ENCODE measurements around the gene TRIM32. TPM values are rescaled to one million over a fixed set of nuclear protein-coding genes. Genes with fewer than 3 reads are reported as not detected.

The TRIM32 gene
- total RNA-seq, 1 experiment from 2014 or later = 17.5 TPM

DNA sequence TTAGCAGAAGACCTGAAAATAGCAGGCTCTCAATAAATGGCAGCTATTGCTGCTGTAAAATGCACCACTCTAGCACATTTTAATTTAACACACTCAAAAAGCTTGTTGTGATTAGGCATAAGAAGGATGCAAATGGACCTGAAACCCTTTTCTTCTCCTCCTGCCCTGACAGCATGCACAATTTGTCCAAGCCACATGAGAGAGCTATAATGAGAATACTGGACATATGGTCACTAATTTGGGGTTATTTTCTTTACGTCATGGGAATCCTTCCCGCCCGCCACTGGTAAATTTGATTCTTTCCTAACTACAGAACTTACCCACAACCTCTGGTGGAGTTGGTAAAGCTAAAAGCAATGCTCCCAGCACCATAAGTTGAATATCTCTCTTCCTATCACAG, 62.1 kb downstream of the TRIM32 start:
- no peak for DNase-seq (ENCODE audit: low spot score)
- H3K4me1 Mint-ChIP-seq = peaks cover 18% of the 10 kb centered on the region
- no peaks in the 10 kb centered on the region for H3K36me3 Mint-ChIP-seq
- H3K27me3 Mint-ChIP-seq (ENCODE audit: low read depth) = no peaks in the 10 kb centered on the region; the same call in 1 of the 2 replicates
- TF ChIP-seq, protein P1, sequence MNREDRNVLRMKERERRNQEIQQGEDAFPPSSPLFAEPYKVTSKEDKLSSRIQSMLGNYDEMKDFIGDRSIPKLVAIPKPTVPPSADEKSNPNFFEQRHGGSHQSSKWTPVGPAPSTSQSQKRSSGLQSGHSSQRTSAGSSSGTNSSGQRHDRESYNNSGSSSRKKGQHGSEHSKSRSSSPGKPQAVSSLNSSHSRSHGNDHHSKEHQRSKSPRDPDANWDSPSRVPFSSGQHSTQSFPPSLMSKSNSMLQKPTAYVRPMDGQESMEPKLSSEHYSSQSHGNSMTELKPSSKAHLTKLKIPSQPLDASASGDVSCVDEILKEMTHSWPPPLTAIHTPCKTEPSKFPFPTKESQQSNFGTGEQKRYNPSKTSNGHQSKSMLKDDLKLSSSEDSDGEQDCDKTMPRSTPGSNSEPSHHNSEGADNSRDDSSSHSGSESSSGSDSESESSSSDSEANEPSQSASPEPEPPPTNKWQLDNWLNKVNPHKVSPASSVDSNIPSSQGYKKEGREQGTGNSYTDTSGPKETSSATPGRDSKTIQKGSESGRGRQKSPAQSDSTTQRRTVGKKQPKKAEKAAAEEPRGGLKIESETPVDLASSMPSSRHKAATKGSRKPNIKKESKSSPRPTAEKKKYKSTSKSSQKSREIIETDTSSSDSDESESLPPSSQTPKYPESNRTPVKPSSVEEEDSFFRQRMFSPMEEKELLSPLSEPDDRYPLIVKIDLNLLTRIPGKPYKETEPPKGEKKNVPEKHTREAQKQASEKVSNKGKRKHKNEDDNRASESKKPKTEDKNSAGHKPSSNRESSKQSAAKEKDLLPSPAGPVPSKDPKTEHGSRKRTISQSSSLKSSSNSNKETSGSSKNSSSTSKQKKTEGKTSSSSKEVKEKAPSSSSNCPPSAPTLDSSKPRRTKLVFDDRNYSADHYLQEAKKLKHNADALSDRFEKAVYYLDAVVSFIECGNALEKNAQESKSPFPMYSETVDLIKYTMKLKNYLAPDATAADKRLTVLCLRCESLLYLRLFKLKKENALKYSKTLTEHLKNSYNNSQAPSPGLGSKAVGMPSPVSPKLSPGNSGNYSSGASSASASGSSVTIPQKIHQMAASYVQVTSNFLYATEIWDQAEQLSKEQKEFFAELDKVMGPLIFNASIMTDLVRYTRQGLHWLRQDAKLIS (CRISPR knock-in tag; IDR thresholded peaks at IDR 0.05; ENCODE audit: borderline replicate concordance) = no peak
- TF ChIP-seq SP1 (CRISPR knock-in tag; conservative IDR thresholded peaks at IDR 0.05) (no peak), ESRRA (CRISPR knock-in tag; IDR thresholded peaks at IDR 0.05; ENCODE audit: borderline replicate concordance) (no peak), ZNF232 (CRISPR knock-in tag; IDR thresholded peaks at IDR 0.05) (no peak), EMX1 (CRISPR knock-in tag; IDR thresholded peaks at IDR 0.05) (no peak), MYBL2 (CRISPR knock-in tag; IDR thresholded peaks at IDR 0.05) (no peak), FOXP1 (CRISPR knock-in tag; IDR thresholded peaks at IDR 0.05; ENCODE audit: borderline replicate concordance) (no peak), ZNF423 (CRISPR knock-in tag; IDR thresholded peaks at IDR 0.05) (no peak)
- TF ChIP-seq, protein P2, sequence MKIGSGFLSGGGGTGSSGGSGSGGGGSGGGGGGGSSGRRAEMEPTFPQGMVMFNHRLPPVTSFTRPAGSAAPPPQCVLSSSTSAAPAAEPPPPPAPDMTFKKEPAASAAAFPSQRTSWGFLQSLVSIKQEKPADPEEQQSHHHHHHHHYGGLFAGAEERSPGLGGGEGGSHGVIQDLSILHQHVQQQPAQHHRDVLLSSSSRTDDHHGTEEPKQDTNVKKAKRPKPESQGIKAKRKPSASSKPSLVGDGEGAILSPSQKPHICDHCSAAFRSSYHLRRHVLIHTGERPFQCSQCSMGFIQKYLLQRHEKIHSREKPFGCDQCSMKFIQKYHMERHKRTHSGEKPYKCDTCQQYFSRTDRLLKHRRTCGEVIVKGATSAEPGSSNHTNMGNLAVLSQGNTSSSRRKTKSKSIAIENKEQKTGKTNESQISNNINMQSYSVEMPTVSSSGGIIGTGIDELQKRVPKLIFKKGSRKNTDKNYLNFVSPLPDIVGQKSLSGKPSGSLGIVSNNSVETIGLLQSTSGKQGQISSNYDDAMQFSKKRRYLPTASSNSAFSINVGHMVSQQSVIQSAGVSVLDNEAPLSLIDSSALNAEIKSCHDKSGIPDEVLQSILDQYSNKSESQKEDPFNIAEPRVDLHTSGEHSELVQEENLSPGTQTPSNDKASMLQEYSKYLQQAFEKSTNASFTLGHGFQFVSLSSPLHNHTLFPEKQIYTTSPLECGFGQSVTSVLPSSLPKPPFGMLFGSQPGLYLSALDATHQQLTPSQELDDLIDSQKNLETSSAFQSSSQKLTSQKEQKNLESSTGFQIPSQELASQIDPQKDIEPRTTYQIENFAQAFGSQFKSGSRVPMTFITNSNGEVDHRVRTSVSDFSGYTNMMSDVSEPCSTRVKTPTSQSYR (CRISPR knock-in tag; IDR thresholded peaks at IDR 0.05) = no peak
- TF ChIP-seq, protein P3, sequence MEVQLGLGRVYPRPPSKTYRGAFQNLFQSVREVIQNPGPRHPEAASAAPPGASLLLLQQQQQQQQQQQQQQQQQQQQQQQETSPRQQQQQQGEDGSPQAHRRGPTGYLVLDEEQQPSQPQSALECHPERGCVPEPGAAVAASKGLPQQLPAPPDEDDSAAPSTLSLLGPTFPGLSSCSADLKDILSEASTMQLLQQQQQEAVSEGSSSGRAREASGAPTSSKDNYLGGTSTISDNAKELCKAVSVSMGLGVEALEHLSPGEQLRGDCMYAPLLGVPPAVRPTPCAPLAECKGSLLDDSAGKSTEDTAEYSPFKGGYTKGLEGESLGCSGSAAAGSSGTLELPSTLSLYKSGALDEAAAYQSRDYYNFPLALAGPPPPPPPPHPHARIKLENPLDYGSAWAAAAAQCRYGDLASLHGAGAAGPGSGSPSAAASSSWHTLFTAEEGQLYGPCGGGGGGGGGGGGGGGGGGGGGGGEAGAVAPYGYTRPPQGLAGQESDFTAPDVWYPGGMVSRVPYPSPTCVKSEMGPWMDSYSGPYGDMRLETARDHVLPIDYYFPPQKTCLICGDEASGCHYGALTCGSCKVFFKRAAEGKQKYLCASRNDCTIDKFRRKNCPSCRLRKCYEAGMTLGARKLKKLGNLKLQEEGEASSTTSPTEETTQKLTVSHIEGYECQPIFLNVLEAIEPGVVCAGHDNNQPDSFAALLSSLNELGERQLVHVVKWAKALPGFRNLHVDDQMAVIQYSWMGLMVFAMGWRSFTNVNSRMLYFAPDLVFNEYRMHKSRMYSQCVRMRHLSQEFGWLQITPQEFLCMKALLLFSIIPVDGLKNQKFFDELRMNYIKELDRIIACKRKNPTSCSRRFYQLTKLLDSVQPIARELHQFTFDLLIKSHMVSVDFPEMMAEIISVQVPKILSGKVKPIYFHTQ (CRISPR knock-in tag; IDR thresholded peaks at IDR 0.05) = no peak
- TF ChIP-seq, protein P4, sequence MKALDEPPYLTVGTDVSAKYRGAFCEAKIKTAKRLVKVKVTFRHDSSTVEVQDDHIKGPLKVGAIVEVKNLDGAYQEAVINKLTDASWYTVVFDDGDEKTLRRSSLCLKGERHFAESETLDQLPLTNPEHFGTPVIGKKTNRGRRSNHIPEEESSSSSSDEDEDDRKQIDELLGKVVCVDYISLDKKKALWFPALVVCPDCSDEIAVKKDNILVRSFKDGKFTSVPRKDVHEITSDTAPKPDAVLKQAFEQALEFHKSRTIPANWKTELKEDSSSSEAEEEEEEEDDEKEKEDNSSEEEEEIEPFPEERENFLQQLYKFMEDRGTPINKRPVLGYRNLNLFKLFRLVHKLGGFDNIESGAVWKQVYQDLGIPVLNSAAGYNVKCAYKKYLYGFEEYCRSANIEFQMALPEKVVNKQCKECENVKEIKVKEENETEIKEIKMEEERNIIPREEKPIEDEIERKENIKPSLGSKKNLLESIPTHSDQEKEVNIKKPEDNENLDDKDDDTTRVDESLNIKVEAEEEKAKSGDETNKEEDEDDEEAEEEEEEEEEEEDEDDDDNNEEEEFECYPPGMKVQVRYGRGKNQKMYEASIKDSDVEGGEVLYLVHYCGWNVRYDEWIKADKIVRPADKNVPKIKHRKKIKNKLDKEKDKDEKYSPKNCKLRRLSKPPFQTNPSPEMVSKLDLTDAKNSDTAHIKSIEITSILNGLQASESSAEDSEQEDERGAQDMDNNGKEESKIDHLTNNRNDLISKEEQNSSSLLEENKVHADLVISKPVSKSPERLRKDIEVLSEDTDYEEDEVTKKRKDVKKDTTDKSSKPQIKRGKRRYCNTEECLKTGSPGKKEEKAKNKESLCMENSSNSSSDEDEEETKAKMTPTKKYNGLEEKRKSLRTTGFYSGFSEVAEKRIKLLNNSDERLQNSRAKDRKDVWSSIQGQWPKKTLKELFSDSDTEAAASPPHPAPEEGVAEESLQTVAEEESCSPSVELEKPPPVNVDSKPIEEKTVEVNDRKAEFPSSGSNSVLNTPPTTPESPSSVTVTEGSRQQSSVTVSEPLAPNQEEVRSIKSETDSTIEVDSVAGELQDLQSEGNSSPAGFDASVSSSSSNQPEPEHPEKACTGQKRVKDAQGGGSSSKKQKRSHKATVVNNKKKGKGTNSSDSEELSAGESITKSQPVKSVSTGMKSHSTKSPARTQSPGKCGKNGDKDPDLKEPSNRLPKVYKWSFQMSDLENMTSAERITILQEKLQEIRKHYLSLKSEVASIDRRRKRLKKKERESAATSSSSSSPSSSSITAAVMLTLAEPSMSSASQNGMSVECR (CRISPR knock-in tag; IDR thresholded peaks at IDR 0.05; ENCODE audit: borderline replicate concordance) = no peak
- ChIA-PET POLR2A (no interaction called here), CTCF (interaction anchor here (2.1 kb wide), 1 partner anchor 12 kb away, joined by 11 read pairs; no protein-coding TSS in a partner anchor)
- no peak overlapping the region for H3K27ac Mint-ChIP-seq
- ATAC-seq = no peak
- no peaks in the 10 kb centered on the region for H3K9me3 Mint-ChIP-seq
- H3K4me3 Mint-ChIP-seq = no peak overlapping the region

Data from WTC11 (cell line).